HepG2 (cell line): Measurements from ENCODE around the gene PYGB. TPM values are rescaled to one million over a fixed set of nuclear protein-coding genes. Genes with fewer than 3 reads are reported as not detected.

Experiments used
- ATAC-seq: fragments of 200-7000 bp; cut with Tn5 transposase; 3 replicates; pipeline ENCODE4 v1.9.1; 2020; ENCODE audit warnings: mild to moderate bottlenecking, moderate library complexity
- BruUV-seq: library from RNA; stranded (reverse); fragments of 400-500 nt; replicated peaks from 2 replicates; lab custom pipeline; 2021; lab: Mats Ljungman, UMichigan
- CTCF ChIA-PET: fragments of 300-600 bp; formaldehyde crosslinking; extraction: SDS; loops from one replicate; lab custom pipeline; 2021; ENCODE audit warnings: low total read pairs, inconsistent platforms, low intra/inter-chr PET ratio; lab: Yijun Ruan, JAX
- POLR2A ChIA-PET: fragments of 350-600 bp; sonication (Branson Sonifier 250); formaldehyde crosslinking; loops from one replicate; lab custom pipeline; 2020; ENCODE audit warnings: antibody characterized with exemption, inconsistent platforms; lab: Yijun Ruan, JAX
- DNase-seq: peaks from one replicate; pipeline ENCODE4 v3.0.0-alpha.2; 2015; ENCODE audit warnings: low spot score
- FAIRE-seq: peaks from 3 replicates; lab custom pipeline; 2011; peaks lifted over from hg19 to GRCh38; lab: Jason Lieb, UNC
- H2AFZ ChIP-seq: one replicate; pipeline ENCODE4 v1.6.1; 2011; ENCODE audit warnings: low read length, inconsistent platforms
- H3K27ac ChIP-seq: fragments of 300-600 bp; 3 replicates; pipeline ENCODE4 v1.8.0; 2011; ENCODE audit warnings: mixed run types, mild to moderate bottlenecking, mixed read lengths, low read length, inconsistent platforms; ENCODE audit not compliant: insufficient read depth; ENCODE audit errors: extremely low read length
- H3K27me3 ChIP-seq, 2 experiments: fragments of 200-600 bp in 1 of 2; 2 replicates in 1 of 2; 3 replicates in 1 of 2; pipeline versions ENCODE4 v1.6.0 to v1.8.0; 2011; ENCODE audit warnings: low read length in 2 of 2, mild to moderate bottlenecking in 2 of 2, moderate library complexity in 2 of 2, inconsistent platforms in 1 of 2; ENCODE audit not compliant: insufficient read depth in 2 of 2, control insufficient read depth in 1 of 2
- H3K36me3 ChIP-seq, 2 experiments: fragments of 200-600 bp in 1 of 2; replicated peaks in 1 of 2; 2 replicates in 1 of 2; 3 replicates in 1 of 2; pipeline versions ENCODE4 v1.5.1 to v1.8.0; 2011; ENCODE audit warnings: low read length in 2 of 2, inconsistent platforms in 1 of 2; ENCODE audit not compliant: insufficient read depth in 2 of 2, control insufficient read depth in 1 of 2
- H3K4me1 ChIP-seq: 2 replicates; pipeline ENCODE4 v1.5.1; 2012; ENCODE audit warnings: low read length, inconsistent platforms; ENCODE audit not compliant: insufficient read depth
- H3K4me2 ChIP-seq: 2 replicates; pipeline ENCODE4 v1.6.0; 2011; ENCODE audit warnings: low read depth, low read length, inconsistent platforms
- H3K4me3 ChIP-seq, 3 experiments: fragments of 200-600 bp in 1 of 3; sonication (generic), shearing (Covaris generic) in 1 of 3; replicated peaks in 1 of 3; 2 replicates each; pipeline ENCODE4 v1.5.1; 2011 to 2016; ENCODE audit warnings: low read length in 3 of 3, inconsistent platforms in 2 of 3, low read depth in 2 of 3, mild to moderate bottlenecking in 2 of 3, control low read depth in 1 of 3, mixed read lengths in 1 of 3; ENCODE audit not compliant: insufficient read depth in 1 of 3
- H3K79me2 ChIP-seq: one replicate; pipeline ENCODE4 v1.6.1; 2011; ENCODE audit warnings: low read length, inconsistent platforms; ENCODE audit not compliant: insufficient read depth
- H3K9ac ChIP-seq: 2 replicates; pipeline ENCODE4 v1.6.0; 2011; ENCODE audit warnings: mild to moderate bottlenecking, low read depth, low read length, inconsistent platforms; ENCODE audit not compliant: insufficient read depth
- H3K9me3 ChIP-seq: 2 replicates; pipeline ENCODE4 v1.5.1; 2012; ENCODE audit warnings: mild to moderate bottlenecking, low read length
- H4K20me1 ChIP-seq: 2 replicates; pipeline ENCODE4 v1.6.0; 2011; ENCODE audit warnings: inconsistent platforms, mild to moderate bottlenecking, low read length, moderate library complexity; ENCODE audit not compliant: insufficient read depth
- AGO2 ChIP-seq: fragments of 200-400 bp; formaldehyde crosslinking; optimal IDR thresholded peaks from 2 replicates; pipeline ENCODE3; 2017; ENCODE audit warnings: mild to moderate bottlenecking, low read depth, low read length, moderate library complexity
- MTA1 ChIP-seq: sonication (generic); formaldehyde crosslinking; IDR thresholded peaks from 2 replicates; pipeline ENCODE4 v1.4.0; 2020; ENCODE audit warnings: missing genetic modification reagents, mild to moderate bottlenecking, borderline replicate concordance
- POLR2A ChIP-seq, 2 experiments: IDR thresholded peaks; 2 replicates each; pipeline ENCODE4 v1.6.1; 2011; ENCODE audit warnings: low read depth in 2 of 2, low read length in 2 of 2, mild to moderate bottlenecking in 1 of 2, moderate library complexity in 1 of 2; ENCODE audit not compliant: insufficient read depth in 1 of 2
- POLR2G ChIP-seq: fragments of 200-400 bp; formaldehyde crosslinking; IDR thresholded peaks from 2 replicates; pipeline ENCODE4 v1.6.1; 2018; ENCODE audit warnings: mild to moderate bottlenecking, low read depth, low read length, moderate library complexity
- ZNF788 ChIP-seq: sonication (generic); formaldehyde crosslinking; IDR thresholded peaks from 2 replicates; pipeline ENCODE4 v1.5.0; 2020; ENCODE audit warnings: mild to moderate bottlenecking, missing genetic modification reagents, borderline replicate concordance
- WGBS: methylation state at CpG from one replicate; pipeline ENCODE4 v1.1.6; 2017; ENCODE audit warnings: low lambda C conversion rate; 5-methylcytosine and 5-hydroxymethylcytosine counted together
- in situ Hi-C: cut with HindIII; loops from 2 replicates; pipeline ENCODE4 v1.10.0; 2017; ENCODE audit warnings: low pct_unique_long_range_greater_than_20kb; ENCODE audit not compliant: extremely low pct_ligation_motif_present
- intact Hi-C: fragments of 100-400 bp; cut with micrococcal nuclease; formaldehyde crosslinking; loops from one replicate; pipeline ENCODE4 v1.10.0; 2022; ENCODE audit not compliant: unreplicated experiment
- polyA plus RNA-seq, 8 experiments: library from polyadenylated mRNA; depleted of rRNA in 3 of 8; stranded (reverse) in 7 of 8; unstranded in 1 of 8; fragments of >200 nt; fragmentation: Illumina TruSeq in 4 of 8; extraction: Trizol in 4 of 8; gene quantifications; 2 replicates each; pipeline versions ENCODE4 v1.2.1 to v1.2.3, GENCODE V29; 2011 to 2016; ENCODE audit warnings: low read depth in 4 of 8, missing spikeins in 1 of 8, mixed read lengths in 1 of 8; ENCODE audit not compliant: insufficient read depth in 1 of 8
- total RNA-seq, 5 experiments: library from RNA; depleted of rRNA; stranded (reverse); fragments of >200 nt; fragmentation: Illumina TruSeq; extraction: Trizol; gene quantifications; 2 replicates each; pipeline ENCODE4 v1.2.3, GENCODE V29; 2016; ENCODE audit warnings: low read depth in 1 of 5
- TF ChIP-seq, protein P1 (sequence below): sonication (generic); formaldehyde crosslinking; IDR thresholded peaks from 2 replicates; pipeline ENCODE4 v1.5.0; 2020; ENCODE audit warnings: missing genetic modification reagents

PYGB gene
- total and polyA plus RNA-seq, 2 of the 13 experiments (the other 11 are each of a cell fraction or from before 2014, with no cell fraction given), result 24.2 to 86.3 TPM

DNA sequence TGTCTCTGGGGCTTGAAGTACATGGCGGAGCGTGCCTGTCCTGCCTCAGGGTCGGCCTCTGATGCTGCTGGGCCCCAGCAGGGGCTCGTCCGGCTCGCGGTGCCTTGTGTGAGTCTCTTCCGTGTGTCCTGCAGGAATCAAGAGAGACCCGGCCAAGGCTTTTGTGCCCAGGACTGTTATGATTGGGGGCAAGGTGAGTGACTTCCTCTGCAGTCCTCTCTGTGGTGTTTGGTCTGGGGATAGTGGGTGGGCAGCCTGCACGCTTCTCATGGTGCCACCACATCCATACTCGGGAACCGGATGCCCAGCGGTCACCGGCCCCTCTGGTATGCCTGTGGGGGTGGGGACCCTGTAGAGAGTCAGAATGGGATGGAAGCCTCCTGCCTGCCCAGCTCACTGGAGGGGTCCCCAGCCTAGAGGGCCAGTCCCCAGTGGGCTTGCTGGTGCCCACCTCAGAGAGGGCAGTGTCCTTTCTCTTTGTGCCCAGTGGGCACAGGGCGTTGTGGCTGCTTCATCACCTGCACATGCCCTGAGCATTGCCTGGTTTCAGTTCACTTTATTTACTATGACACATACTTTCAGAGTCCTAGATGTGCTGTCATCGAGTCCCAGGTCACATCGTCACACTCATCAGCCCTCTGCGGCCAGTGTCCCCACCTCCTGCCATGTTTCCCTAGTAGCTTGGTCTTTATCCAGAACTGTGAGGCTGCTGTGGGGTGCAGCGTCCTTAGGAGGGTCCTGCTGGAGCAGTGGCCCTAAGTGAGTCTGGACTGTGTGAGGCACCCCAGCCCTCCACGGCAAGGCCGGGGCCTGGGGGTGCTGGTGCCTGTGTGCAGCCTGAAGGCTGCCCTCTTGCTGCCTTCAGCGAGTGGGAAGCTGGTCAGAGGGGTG lies 40.7 kb downstream of the PYGB start:
- DNase-seq (no peak), FAIRE-seq (no peak), ATAC-seq (no peak)
- in situ Hi-C loops (no loop called here), intact Hi-C loops (no loop called here)
- Histone ChIP-seq H3K9ac (no peak overlapping the region), H3K36me3 (peaks cover 42 to 68% of the 10 kb centered on the region in 2 experiments), H3K27me3 (no peaks in the 10 kb centered on the region), H3K27ac (no peak overlapping the region), H3K79me2 (no peaks in the 10 kb centered on the region), H3K4me1 (no peaks in the 10 kb centered on the region), H3K9me3 (no peaks in the 10 kb centered on the region), H3K4me3 (no peak overlapping the region), H3K4me2 (no peak overlapping the region), H4K20me1 (no peaks in the 10 kb centered on the region), H2AFZ (no peak overlapping the region)
- TF ChIP-seq MTA1 (CRISPR knock-in tag) (peak; percentile 24; the same call in 1 of the 2 replicates), ZNF788 (CRISPR knock-in tag) (no peak), AGO2 (peak; percentile 56), POLR2A (IDR thresholded peaks at IDR 0.05; ENCODE audit: insufficient read depth in 1 of 2, low read depth in 2 of 2, low read length in 2 of 2) (peak in 1 of 2 experiments; percentile 26; a peak in 1 of 4 replicates), POLR2G (0 out of 2 replicates have a peak, but pooled peaks have one; percentile 38)
- TF ChIP-seq, protein P1, sequence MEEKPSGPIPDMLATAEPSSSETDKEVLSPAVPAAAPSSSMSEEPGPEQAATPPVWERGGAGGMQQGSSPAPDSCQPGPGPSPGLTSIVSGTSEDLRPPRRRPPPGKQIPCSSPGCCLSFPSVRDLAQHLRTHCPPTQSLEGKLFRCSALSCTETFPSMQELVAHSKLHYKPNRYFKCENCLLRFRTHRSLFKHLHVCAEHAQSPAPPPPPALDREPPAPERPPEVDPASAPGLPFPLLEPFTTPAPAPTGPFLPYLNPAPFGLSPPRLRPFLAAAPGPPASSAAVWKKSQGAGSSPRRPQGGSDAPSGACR (CRISPR knock-in tag), result no peak
- POLR2A ChIA-PET, result no interaction called here
- 97% methylated on average over 17 of the region's 22 CpGs for WGBS
- BruUV-seq, result no TSS peak
- CTCF ChIA-PET, result no interaction called here
